Measurements from ENCODE around the gene NTSR2.

GRCh38 chr2:11676640-11677039, 6.6 kb upstream of the NTSR2 start:
- no peak for TF ChIP-seq EZH2 (IDR thresholded peaks at IDR 0.05)
- TF ChIP-seq CTCF (IDR thresholded peaks at IDR 0.05) = no peak

Measured in neural progenitor cell (in vitro differentiated cells).